DMS 273 (cell line): ENCODE measurements around the gene EIF1B.
A peak's percentile ranks its signal among the peaks of the same experiment; 100 is the strongest.
"Not testable (repeated sequence)": the region's sequence is repeated elsewhere in the genome, so short reads cannot be mapped to it uniquely, and the experiment has no call there.

ENCODE experiments used
- DNase-seq: peaks from one replicate; lab custom pipeline; 2025; ENCODE audit not compliant: unreplicated experiment; lab: John Stamatoyannopoulos, UW

Gene EIF1B

GRCh38 chr3:40309418-40309924, at the start of gene EIF1B:
TSS of gene EIF1B (plus strand) at chr3:40309707. CDS start at chr3:40309942, 235 bp downstream.
- DNase-seq: peak; percentile 98

GRCh38 chr3:40262331-40262730, 47.2 kb upstream of the EIF1B start:
- DNase-seq: peak; percentile 46

GRCh38 chr3:40264451-40264850, 45.1 kb upstream of the EIF1B start:
- no peak for DNase-seq

DNA sequence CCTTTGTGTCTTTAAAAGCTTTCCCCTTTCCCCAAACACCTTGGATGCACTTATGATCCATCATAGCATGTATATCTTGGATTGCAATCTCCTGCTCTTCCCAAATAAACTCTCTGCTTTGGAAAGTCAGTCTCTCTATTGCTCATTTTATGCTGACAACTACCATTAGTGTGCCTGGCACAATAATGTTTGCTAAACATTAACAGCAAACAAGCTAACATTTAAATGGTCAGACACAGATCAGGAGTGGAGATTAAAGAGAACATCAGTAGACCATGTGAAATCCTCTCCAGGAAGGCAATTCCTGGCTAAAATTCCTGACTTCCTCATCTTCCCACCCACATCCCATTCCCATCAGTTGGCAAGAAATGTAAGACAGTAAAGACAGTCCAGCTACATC, 44.3 kb upstream of the EIF1B start:
- no peak for DNase-seq

- peak; percentile 53 for DNase-seq
Observed at GRCh38 chr3:40267937-40268724, 41.4 kb upstream of the EIF1B start.

- no peak for DNase-seq
Observed at GRCh38 chr3:40268802-40269524, 40.5 kb upstream of the EIF1B start.

- DNase-seq: no peak
Observed at GRCh38 chr3:40278791-40279190, 30.7 kb upstream of the EIF1B start.

GRCh38 chr3:40281995-40282394, 27.5 kb upstream of the EIF1B start:
- no peak for DNase-seq

GRCh38 chr3:40283057-40283456, 26.4 kb upstream of the EIF1B start:
- not testable (repeated sequence) for DNase-seq

- DNase-seq: no peak
Observed at GRCh38 chr3:40287248-40287647, 22.3 kb upstream of the EIF1B start.

DNA sequence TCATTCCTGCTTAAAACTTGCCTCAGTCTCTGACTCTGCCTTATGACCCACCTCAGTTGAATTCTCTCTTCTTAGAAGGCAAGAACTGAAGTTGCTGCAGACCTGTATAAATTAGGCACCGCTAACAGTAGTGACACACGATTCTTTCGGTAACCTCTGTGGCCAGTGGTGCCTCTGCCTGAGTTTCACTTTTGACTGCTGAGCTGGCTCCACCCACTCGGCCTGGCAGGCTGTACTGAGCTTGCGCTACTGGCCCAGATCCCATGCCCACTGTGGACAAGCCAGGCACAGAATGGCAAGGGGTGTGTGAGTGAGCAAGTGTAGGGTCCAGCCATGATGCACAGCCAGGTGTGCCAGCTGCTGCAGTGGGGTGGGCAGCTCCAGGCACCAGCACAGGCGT, 19.1 kb upstream of the EIF1B start:
- no peak for DNase-seq

DNA sequence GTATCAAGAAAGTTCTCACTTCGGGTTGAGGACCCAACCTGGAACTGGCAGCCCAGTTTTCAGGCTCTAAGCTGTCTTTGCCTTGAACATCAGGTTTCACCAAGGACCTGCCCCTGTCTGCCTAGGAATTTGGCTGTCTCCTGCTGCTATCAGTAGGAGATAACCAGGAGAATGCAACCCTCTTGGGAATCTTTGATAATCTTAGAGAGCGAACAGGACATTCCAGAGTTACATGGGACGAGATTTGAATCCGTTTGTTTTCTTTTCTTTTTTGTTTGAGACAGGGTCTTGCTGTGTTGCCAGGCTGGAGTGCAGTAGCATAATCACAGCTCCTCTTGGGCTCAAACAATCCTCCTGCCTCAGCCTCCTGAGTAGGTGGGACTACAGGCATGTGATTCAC, 18.0 kb upstream of the EIF1B start:
- no peak for DNase-seq

DNA sequence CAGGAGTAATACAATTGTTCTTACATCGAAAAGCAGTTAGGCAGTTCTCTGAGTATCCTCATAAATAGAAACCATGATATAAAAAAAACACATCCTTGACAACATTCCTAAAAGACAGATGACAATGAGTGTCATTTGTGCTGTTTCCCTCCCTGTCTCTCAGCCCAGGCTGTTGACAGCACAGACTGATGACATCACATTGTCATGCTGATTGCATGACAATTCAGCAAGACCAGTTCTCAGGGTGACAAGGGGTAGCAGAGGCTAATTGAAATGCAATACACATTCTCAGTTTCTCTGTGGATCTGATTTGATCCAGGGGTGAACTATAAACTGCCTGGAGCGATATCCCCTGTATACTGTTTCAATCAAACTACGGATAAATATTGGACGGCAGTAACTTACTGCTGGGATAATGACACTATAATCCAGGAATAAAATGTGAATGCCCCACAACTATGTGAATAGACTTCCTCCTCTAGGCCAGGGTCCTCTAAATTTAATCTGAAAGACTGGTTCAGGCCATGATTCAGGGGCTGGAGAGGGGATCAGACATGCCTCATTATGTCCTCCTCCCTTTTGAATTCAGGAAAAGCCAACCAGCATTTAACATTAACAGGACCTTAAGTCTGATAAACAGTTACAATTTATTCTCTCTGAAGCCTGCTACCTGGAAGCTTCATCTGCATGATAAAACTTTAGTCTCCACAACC, 16.7 kb upstream of the EIF1B start:
- no peak for DNase-seq

GRCh38 chr3:40294434-40294833, 15.1 kb upstream of the EIF1B start:
- DNase-seq: no peak

DNA sequence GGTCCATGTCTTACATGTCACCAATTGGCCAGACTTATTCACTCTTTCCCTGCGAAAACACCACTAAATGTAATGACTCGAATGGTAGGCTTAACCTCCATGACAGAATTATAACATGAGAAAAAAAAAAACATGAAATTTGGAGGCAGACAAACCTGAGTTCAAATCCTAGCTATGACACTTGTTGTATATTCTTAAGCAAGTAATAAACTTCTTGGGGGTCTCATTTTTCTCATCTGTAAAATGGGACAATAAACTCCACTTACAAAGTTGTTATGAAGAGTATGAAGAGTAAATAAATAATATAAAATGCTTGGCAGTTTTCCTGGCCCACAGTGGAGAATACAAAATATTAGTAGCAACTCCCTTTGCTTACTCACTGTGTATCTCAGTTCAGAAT, 11.4 kb upstream of the EIF1B start:
- no peak for DNase-seq

- DNase-seq: no peak
Observed at GRCh38 chr3:40299130-40299720, 10.3 kb upstream of the EIF1B start.

- DNase-seq: no peak
Observed at GRCh38 chr3:40299721-40300335, 9.7 kb upstream of the EIF1B start.

GRCh38 chr3:40302784-40303183, 6.7 kb upstream of the EIF1B start:
- DNase-seq: no peak

GRCh38 chr3:40304352-40304751, 5.2 kb upstream of the EIF1B start:
- DNase-seq: no peak

DNA sequence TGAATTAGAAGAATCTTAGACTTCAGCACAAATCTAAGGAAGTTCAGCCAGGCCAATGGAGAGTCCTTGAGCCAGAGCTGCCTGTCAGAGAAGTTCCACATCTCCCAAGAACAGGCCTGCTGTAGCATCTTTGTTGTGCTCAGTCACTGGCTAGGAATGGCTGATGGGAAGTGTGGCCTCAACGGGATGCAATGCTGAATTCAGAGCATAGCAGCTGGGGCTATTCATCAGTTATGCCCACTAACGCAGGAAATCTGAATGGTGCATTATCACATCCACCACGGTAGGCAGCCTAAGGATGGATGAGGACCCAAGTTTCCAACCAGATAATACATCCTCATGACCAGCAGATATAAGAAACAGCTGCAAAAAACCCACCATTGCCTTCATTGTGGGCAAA, 3.2 kb upstream of the EIF1B start:
- DNase-seq: no peak

GRCh38 chr3:40307176-40307575, 2.3 kb upstream of the EIF1B start:
- no peak for DNase-seq
